K562 (cell line): Measurements from ENCODE around the gene MAD2L1BP. TPM values are rescaled to one million over a fixed set of nuclear protein-coding genes. Genes with fewer than 3 reads are reported as not detected.

Experiments used
- BDP1 ChIP-seq: IDR thresholded peaks from 3 replicates; pipeline ENCODE4 v1.6.1; 2011; ENCODE audit not compliant: insufficient read length, insufficient read depth
- C11orf30 ChIP-seq: fragments of 450-650 bp; IDR thresholded peaks from 2 replicates; pipeline ENCODE4 v1.6.1; 2016; ENCODE audit warnings: low read depth, mild to moderate bottlenecking
- CBX2 ChIP-seq: fragments of 200-600 bp; sonication (generic); IDR thresholded peaks from one replicate; pipeline ENCODE4 v1.6.1; 2012; ENCODE audit warnings: mild to moderate bottlenecking, low read length, inconsistent platforms; ENCODE audit not compliant: insufficient read depth, poor library complexity, severe bottlenecking
- CBX8 ChIP-seq: fragments of 200-600 bp; sonication (generic); IDR thresholded peaks from 2 replicates; pipeline ENCODE4 v1.6.1; 2012; ENCODE audit warnings: borderline replicate concordance, mixed run types, low read depth, mild to moderate bottlenecking, moderate library complexity, mixed read lengths, low read length, control low read depth, inconsistent platforms; ENCODE audit not compliant: poor library complexity, severe bottlenecking; ENCODE audit errors: extremely low read depth
- E2F6 ChIP-seq, 2 experiments: IDR thresholded peaks; 2 replicates each; pipeline ENCODE4 v1.6.1; 2011; ENCODE audit warnings: borderline replicate concordance in 1 of 2, control low read depth in 1 of 2, low read depth in 1 of 2, low read length in 1 of 2, mild to moderate bottlenecking in 1 of 2, mixed read lengths in 1 of 2, moderate library complexity in 1 of 2; ENCODE audit not compliant: insufficient read depth in 1 of 2, insufficient read length in 1 of 2, poor library complexity in 1 of 2, severe bottlenecking in 1 of 2; ENCODE audit errors: extremely low read depth in 1 of 2
- ETV5 ChIP-seq: sonication (generic); formaldehyde crosslinking; IDR thresholded peaks from 2 replicates; pipeline ENCODE4 v1.4.0; 2020; ENCODE audit warnings: low read depth, mild to moderate bottlenecking, missing genetic modification reagents
- REST ChIP-seq, 2 experiments: fragments of 450-650 bp; formaldehyde crosslinking in 1 of 2; IDR thresholded peaks; 2 replicates each; pipeline versions ENCODE4 v1.4.0 to v1.6.1; 2014 to 2020; ENCODE audit warnings: mild to moderate bottlenecking in 2 of 2, borderline replicate concordance in 1 of 2, low read depth in 1 of 2
- TCF7L2 ChIP-seq: fragments of 150-350 bp; IDR thresholded peaks from 2 replicates; pipeline ENCODE4 v1.6.1; 2016; ENCODE audit warnings: low read depth, mild to moderate bottlenecking, low read length, moderate library complexity
- ZNF140 ChIP-seq: fragments of 250-450 bp; sonication (Bioruptor Pico); IDR thresholded peaks from 2 replicates; pipeline ENCODE4 v1.8.0; 2021; ENCODE audit warnings: moderate library complexity, mild to moderate bottlenecking, inconsistent platforms
- ZNF239 ChIP-seq: fragments of 250-450 bp; sonication (Bioruptor Pico); IDR thresholded peaks from 2 replicates; pipeline ENCODE4 v1.4.0; 2020; ENCODE audit warnings: mild to moderate bottlenecking
- ZNF609 ChIP-seq: sonication (generic); formaldehyde crosslinking; IDR thresholded peaks from 2 replicates; pipeline ENCODE4 v1.8.1; 2023; ENCODE audit warnings: missing genetic modification reagents, mild to moderate bottlenecking, borderline replicate concordance
- polyA plus RNA-seq, 8 experiments: library from polyadenylated mRNA; depleted of rRNA in 4 of 8; stranded (reverse) in 5 of 8; unstranded in 3 of 8; fragments of >200 nt; fragmentation: Nextera tagmentation in 2 of 8; fragmentation: Illumina TruSeq in 1 of 8; extraction: Ambion mirVana in 2 of 8; extraction: Trizol in 1 of 8; gene quantifications; 2 replicates each; pipeline versions ENCODE4 v1.2.1 to v1.2.3, GENCODE V29; 2011 to 2014; ENCODE audit warnings: inconsistent platforms in 1 of 8, missing spikeins in 1 of 8
- total RNA-seq, 7 experiments: library from RNA; depleted of rRNA in 6 of 7; stranded (reverse); fragments of >200 nt in 6 of 7; fragmentation: Illumina TruSeq in 2 of 7; extraction: Trizol in 2 of 7; gene quantifications; 2 replicates each; pipeline versions ENCODE4 v1.2.1 to v1.2.3, GENCODE V29; 2011 to 2021; ENCODE audit warnings: low replicate concordance in 1 of 7

MAD2L1BP gene
- total and polyA plus RNA-seq, 9 of the 15 experiments (the other 6 are each of a cell fraction or from before 2014, with no cell fraction given), result 69.7 to 321 (median 111) TPM

- TF ChIP-seq CBX8 (no peak), TCF7L2 (no peak), ZNF239 (CRISPR knock-in tag) (no peak), C11orf30 (no peak), BDP1 (no peak), ZNF609 (CRISPR knock-in tag) (no peak), REST (IDR thresholded peaks at IDR 0.05; ENCODE audit: borderline replicate concordance) (no peak), REST (CRISPR knock-in tag; IDR thresholded peaks at IDR 0.05; ENCODE audit: low read depth) (peak; percentile 85), CBX2 (no peak), E2F6 (IDR thresholded peaks at IDR 0.05; ENCODE audit: borderline replicate concordance in 1 of 2, extremely low read depth in 1 of 2, insufficient read depth in 1 of 2, insufficient read length in 1 of 2, low read depth in 1 of 2, low read length in 1 of 2, poor library complexity in 1 of 2, severe bottlenecking in 1 of 2) (peak; percentile 87 to 92), ETV5 (peak; percentile 69; the same call in 1 of the 2 replicates), ZNF140 (CRISPR knock-in tag) (no peak)
Measured at GRCh38 chr6:43629505-43630300, 5.9 kb upstream of the MAD2L1BP start (continued).
